ENCODE measurements around the gene HLA-DMB. TPM values are rescaled to one million over a fixed set of nuclear protein-coding genes. Genes with fewer than 3 reads are reported as not detected.
A peak's percentile ranks its signal among the peaks of the same experiment; 100 is the strongest.

The HLA-DMB gene
- total RNA-seq, 4 donors from 2014 or later = 15.0 to 30.2 (median 18.1) TPM

DNA sequence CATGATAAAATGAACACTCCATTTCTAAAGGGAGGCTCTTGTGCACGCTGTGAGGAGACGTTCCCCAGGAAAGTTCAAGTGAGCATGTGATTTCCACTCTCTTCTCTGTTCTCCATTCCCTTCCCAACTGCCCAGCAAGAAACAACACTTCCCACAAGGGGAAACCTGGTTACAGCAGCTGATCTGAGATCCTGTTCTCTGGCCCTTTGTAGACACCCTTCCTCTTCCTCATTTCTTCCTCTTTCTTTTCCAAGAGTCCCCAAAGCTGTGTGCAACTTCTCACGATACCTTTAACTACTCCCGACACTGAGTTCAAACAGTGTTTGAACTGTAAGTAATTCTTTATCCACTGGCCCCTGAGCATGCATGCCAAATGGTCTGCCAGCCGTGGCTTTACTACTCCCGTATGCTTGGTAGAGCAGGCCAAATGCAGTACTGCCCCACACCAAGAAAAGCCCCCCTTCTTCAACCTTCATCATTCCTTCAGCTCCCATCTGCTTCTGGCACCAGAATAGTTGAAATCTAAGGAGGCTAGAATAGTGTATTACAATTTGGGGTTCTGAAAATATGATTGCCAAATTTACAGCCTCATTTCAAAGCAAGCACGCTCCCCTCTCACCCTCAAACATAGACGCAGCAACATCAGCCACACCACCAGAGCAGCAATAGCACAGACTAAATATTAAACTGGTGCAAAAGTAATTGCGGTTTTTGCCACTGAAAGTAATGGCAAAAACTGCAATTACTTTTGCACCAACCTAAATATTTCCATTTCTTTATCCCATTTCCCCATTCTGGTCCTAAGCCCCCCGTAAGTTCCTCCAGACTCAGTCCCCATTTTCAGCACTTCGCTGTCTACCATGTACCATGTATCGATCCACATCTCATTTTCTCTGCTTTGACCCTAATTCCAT, 4.3 kb downstream of the HLA-DMB start:
- DNase-seq (ENCODE audit: low spot score in 2 of 2) = no peak
- no peaks in the 10 kb centered on the region for H3K9me3 ChIP-seq
- WGBS = 72% methylated on average over 12 of the region's 12 CpGs
- no peak overlapping the region for H3K27ac ChIP-seq
- H3K36me3 ChIP-seq = no peaks in the 10 kb centered on the region
- H3K4me1 ChIP-seq = peaks cover 14% of the 10 kb centered on the region
- no peak overlapping the region for H3K4me3 ChIP-seq
- TF ChIP-seq POLR2AphosphoS5 (IDR thresholded peaks at IDR 0.05) (no peak), EP300 (IDR thresholded peaks at IDR 0.05) (no peak), POLR2A (IDR thresholded peaks at IDR 0.05) (no peak)
- TF ChIP-seq, protein P1, sequence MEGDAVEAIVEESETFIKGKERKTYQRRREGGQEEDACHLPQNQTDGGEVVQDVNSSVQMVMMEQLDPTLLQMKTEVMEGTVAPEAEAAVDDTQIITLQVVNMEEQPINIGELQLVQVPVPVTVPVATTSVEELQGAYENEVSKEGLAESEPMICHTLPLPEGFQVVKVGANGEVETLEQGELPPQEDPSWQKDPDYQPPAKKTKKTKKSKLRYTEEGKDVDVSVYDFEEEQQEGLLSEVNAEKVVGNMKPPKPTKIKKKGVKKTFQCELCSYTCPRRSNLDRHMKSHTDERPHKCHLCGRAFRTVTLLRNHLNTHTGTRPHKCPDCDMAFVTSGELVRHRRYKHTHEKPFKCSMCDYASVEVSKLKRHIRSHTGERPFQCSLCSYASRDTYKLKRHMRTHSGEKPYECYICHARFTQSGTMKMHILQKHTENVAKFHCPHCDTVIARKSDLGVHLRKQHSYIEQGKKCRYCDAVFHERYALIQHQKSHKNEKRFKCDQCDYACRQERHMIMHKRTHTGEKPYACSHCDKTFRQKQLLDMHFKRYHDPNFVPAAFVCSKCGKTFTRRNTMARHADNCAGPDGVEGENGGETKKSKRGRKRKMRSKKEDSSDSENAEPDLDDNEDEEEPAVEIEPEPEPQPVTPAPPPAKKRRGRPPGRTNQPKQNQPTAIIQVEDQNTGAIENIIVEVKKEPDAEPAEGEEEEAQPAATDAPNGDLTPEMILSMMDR (IDR thresholded peaks at IDR 0.05) = no peak
- H3K27me3 ChIP-seq = peaks cover 3% of the 10 kb centered on the region

DNA sequence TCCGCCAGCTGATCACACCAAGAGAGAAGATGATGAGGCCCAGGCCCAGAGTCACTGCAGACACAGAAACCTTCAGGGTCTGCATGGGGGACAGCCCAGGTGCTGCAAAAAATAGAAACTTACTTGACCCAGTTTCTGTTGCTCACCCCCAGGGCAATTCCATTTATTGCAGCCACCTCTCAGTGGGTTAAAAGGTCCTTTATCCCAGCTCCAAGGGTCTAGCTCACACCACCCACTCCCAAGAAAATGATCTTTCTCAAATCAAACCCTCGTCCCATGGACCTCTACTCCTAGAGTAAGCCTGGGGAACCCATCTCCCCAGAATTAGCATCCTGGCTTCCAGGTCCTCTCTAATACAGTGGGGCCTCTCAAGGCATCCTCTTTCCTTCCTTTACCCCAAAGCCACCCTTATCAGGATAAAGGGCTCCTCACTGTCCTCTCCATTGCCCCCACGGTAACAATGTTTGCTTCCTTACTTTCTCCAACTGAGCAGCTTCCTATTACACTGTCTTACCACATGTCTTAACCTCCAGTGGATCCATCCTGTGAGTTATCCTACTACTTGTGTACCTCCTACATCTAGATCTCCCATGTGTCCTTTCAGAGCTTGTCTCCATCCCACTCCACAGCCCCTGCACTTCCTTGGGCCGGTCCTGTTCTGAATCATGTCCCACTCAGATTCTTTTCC, 5.1 kb downstream of the HLA-DMB start:
- no peaks in the 10 kb centered on the region for H3K9me3 ChIP-seq
- no peak overlapping the region for H3K27ac ChIP-seq
- WGBS = 89% methylated on average over 4 of the region's 4 CpGs
- H3K36me3 ChIP-seq = no peaks in the 10 kb centered on the region
- peaks cover 7% of the 10 kb centered on the region for H3K4me1 ChIP-seq
- H3K4me3 ChIP-seq = no peak overlapping the region
- TF ChIP-seq POLR2A (IDR thresholded peaks at IDR 0.05) = no peak
- TF ChIP-seq EP300 (IDR thresholded peaks at IDR 0.05) = no peak
- TF ChIP-seq, protein P1 (IDR thresholded peaks at IDR 0.05) = no peak
- DNase-seq (ENCODE audit: low spot score in 2 of 2) = no peak
- peaks cover 2% of the 10 kb centered on the region for H3K27me3 ChIP-seq

DNA sequence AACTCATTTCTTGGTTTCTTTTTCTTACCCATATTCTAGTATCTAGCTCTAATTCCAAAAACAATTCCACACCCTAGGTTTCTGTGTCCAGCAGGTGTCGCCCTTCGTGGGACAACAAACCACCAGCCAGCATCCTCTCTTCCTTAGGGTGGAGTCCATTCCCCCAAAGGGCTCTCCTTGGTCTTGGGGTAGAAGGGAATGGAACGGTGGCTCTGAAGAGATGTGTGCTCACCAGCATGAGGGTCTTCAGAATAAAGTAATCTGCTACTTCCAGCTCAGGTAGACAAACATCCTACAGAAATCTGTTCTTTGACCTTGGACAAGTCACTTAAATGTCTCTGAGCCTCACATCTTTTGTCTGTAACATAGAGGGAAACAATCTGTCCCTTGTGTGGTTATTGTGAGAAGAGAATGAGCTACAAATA, 7.2 kb downstream of the HLA-DMB start:
- H3K4me3 ChIP-seq = no peak overlapping the region
- TF ChIP-seq, protein P1 (IDR thresholded peaks at IDR 0.05) = peak; percentile 75 to 92
- no peak for TF ChIP-seq POLR2A (IDR thresholded peaks at IDR 0.05)
- no peaks in the 10 kb centered on the region for H3K27me3 ChIP-seq
- no peaks in the 10 kb centered on the region for H3K36me3 ChIP-seq
- peak in 1 of 2 donors; percentile 82 for DNase-seq (ENCODE audit: low spot score in 2 of 2)
- no peaks in the 10 kb centered on the region for H3K9me3 ChIP-seq
- H3K4me1 ChIP-seq = peaks cover 4% of the 10 kb centered on the region
- H3K27ac ChIP-seq = no peak overlapping the region
- WGBS = 0% methylated on average over 3 of the region's 3 CpGs

DNA sequence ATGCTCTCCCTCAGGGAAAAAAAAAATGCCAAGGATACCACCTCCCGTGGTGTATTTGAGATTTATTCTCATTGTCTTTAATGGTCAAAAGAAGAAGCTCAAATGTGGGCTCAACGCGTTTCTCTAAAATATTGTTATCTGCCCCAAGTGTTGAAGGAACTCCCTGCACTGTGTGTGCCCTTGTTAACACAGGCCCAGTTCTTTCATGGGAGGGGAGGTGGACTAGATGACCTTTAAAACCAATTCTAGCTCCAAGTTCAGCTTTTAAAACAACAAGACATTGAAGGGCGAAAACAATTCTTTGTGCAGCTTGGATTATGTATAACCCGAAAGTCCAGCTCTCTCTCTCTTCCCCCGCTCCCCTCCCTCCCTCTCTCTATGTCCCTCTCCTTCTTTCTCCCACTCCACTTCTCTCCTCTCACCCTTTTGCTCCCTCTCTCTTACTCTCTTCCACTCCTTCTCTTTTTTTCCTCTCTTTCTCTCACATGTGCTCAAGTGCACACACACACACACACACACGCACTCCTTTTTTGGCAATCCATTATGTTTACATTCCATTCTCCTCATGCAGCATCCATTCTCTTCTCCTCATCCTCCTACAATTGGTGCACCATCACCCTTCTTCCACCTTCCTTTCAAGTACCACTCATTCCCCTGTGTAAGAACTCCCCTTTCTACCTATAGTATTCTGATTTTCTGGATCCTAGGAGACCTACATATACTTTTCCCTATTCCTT, 8.5 kb downstream of the HLA-DMB start:
- no peak for DNase-seq (ENCODE audit: low spot score in 2 of 2)
- Histone ChIP-seq H3K27ac (no peak overlapping the region), H3K9me3 (no peaks in the 10 kb centered on the region), H3K27me3 (no peaks in the 10 kb centered on the region), H3K4me1 (peaks cover 4% of the 10 kb centered on the region), H3K36me3 (no peaks in the 10 kb centered on the region), H3K4me3 (no peak overlapping the region)
- 80% methylated on average over 7 of the region's 7 CpGs for WGBS
- no peak for TF ChIP-seq EP300 (IDR thresholded peaks at IDR 0.05)
- no peak for TF ChIP-seq POLR2A (IDR thresholded peaks at IDR 0.05)
- TF ChIP-seq POLR2AphosphoS5 (IDR thresholded peaks at IDR 0.05) = no peak
- TF ChIP-seq, protein P1 (IDR thresholded peaks at IDR 0.05) = no peak
